H1 (cell line): ENCODE data around the gene EBF3. TPM values are rescaled to one million over a fixed set of nuclear protein-coding genes. Genes with fewer than 3 reads are reported as not detected.

Source experiments
- CTCF ChIA-PET: fragments of 300-600 bp; sonication (Branson Sonifier 250); formaldehyde crosslinking; loops from one replicate; lab custom pipeline; 2021; ENCODE audit not compliant: partially characterized antibody; lab: Charles Lee
- POLR2A ChIA-PET: fragments of 300-600 bp; sonication (Branson Sonifier 250); formaldehyde crosslinking; loops from one replicate; lab custom pipeline; 2021; ENCODE audit warnings: inconsistent platforms; ENCODE audit not compliant: partially characterized antibody; lab: Charles Lee
- DNase-seq, 2 experiments: peaks; one replicate each; pipeline versions ENCODE4 v3.0.0 to v3.0.0-alpha.2; 2010 to 2022; ENCODE audit warnings: low spot score in 2 of 2, low read depth in 1 of 2, mixed read lengths in 1 of 2
- FAIRE-seq: peaks from 2 replicates; lab custom pipeline; 2011; peaks lifted over from hg19 to GRCh38; lab: Jason Lieb, UNC
- H2AFZ ChIP-seq: 2 replicates; pipeline ENCODE4 v1.8.1; 2012; ENCODE audit warnings: low read length, inconsistent platforms
- H2AK5ac ChIP-seq: 2 replicates; pipeline ENCODE4 v1.6.1; 2013; ENCODE audit warnings: low read depth, low read length
- H2BK120ac ChIP-seq: replicated peaks from 2 replicates; pipeline ENCODE3; 2013; ENCODE audit warnings: low read depth, low read length, inconsistent platforms
- H2BK12ac ChIP-seq: 2 replicates; pipeline ENCODE4 v1.6.1; 2013; ENCODE audit warnings: low read depth, low read length
- H2BK15ac ChIP-seq: 2 replicates; pipeline ENCODE4 v1.6.1; 2013; ENCODE audit warnings: low read length
- H2BK20ac ChIP-seq: 2 replicates; pipeline ENCODE4 v1.6.1; 2013; ENCODE audit warnings: low read length
- H2BK5ac ChIP-seq: 2 replicates; pipeline ENCODE4 v1.6.1; 2013; ENCODE audit warnings: low read depth, low read length
- H3K14ac ChIP-seq: 2 replicates; pipeline ENCODE4 v1.6.1; 2013; ENCODE audit warnings: inconsistent platforms; ENCODE audit not compliant: insufficient read length
- H3K18ac ChIP-seq: 2 replicates; pipeline ENCODE4 v1.6.1; 2013; ENCODE audit warnings: low read length; ENCODE audit errors: extremely low read depth
- H3K23ac ChIP-seq: 2 replicates; pipeline ENCODE4 v1.6.1; 2013; ENCODE audit warnings: inconsistent platforms; ENCODE audit not compliant: insufficient read length
- H3K23me2 ChIP-seq: 2 replicates; pipeline ENCODE4 v1.6.1; 2013; ENCODE audit warnings: low read depth, low read length
- H3K27ac ChIP-seq: 2 replicates; pipeline ENCODE4 v1.6.1; 2011; ENCODE audit warnings: low read depth, low read length, inconsistent platforms
- H3K27me3 ChIP-seq, 4 experiments: replicated peaks in 1 of 4; 1 replicate in 1 of 4; 2 replicates in 3 of 4; pipeline versions ENCODE4 v1.6.1 to v1.8.1; 2011 to 2013; ENCODE audit warnings: low read length in 3 of 4, mild to moderate bottlenecking in 3 of 4, inconsistent platforms in 2 of 4, mixed read lengths in 2 of 4, moderate library complexity in 1 of 4; ENCODE audit not compliant: control insufficient read depth in 3 of 4, insufficient read depth in 3 of 4; ENCODE audit errors: extremely low read depth in 1 of 4
- H3K36me3 ChIP-seq, 4 experiments: 2 replicates each; pipeline versions ENCODE4 v1.6.1 to v1.8.1; 2011 to 2013; ENCODE audit warnings: mild to moderate bottlenecking in 4 of 4, low read length in 3 of 4, moderate library complexity in 2 of 4, control low read depth in 1 of 4, inconsistent platforms in 1 of 4; ENCODE audit not compliant: insufficient read depth in 4 of 4, control insufficient read depth in 2 of 4
- H3K4ac ChIP-seq: replicated peaks from 2 replicates; pipeline ENCODE3; 2013; ENCODE audit warnings: low read length, low read depth, mixed read lengths, inconsistent platforms; ENCODE audit not compliant: insufficient read length
- H3K4me1 ChIP-seq, 4 experiments: replicated peaks in 1 of 4; 1 replicate in 1 of 4; 2 replicates in 3 of 4; pipeline versions ENCODE4 v1.6.1 to v1.8.1; 2011 to 2013; ENCODE audit warnings: low read length in 3 of 4, inconsistent platforms in 2 of 4, mixed read lengths in 1 of 4; ENCODE audit not compliant: insufficient read depth in 4 of 4, control insufficient read depth in 3 of 4
- H3K4me2 ChIP-seq, 2 experiments: 2 replicates each; pipeline versions ENCODE4 v1.6.1 to v1.8.1; 2011 to 2013; ENCODE audit warnings: low read depth in 2 of 2, low read length in 2 of 2, control low read depth in 1 of 2, inconsistent platforms in 1 of 2, mild to moderate bottlenecking in 1 of 2; ENCODE audit not compliant: insufficient read depth in 1 of 2
- H3K4me3 ChIP-seq, 4 experiments: fragments of 200-600, 300-600 bp in 1 of 4; sonication (generic), shearing (Covaris generic), sonication (Bioruptor Twin) in 1 of 4; 2 replicates each; pipeline versions ENCODE4 v1.5.1 to v1.8.1; 2011 to 2016; ENCODE audit warnings: low read length in 4 of 4, low read depth in 3 of 4, control low read depth in 2 of 4, inconsistent platforms in 2 of 4, mild to moderate bottlenecking in 2 of 4, mixed read lengths in 1 of 4, moderate library complexity in 1 of 4; ENCODE audit not compliant: insufficient read depth in 2 of 4; ENCODE audit errors: extremely low read depth in 1 of 4
- H3K56ac ChIP-seq: replicated peaks from 2 replicates; pipeline ENCODE3; 2013; ENCODE audit warnings: low read depth, mild to moderate bottlenecking, mixed read lengths, low read length, inconsistent platforms; ENCODE audit not compliant: insufficient read length
- H3K79me1 ChIP-seq: 2 replicates; pipeline ENCODE4 v1.6.1; 2013; ENCODE audit warnings: low read depth, low read length, control low read depth
- H3K79me2 ChIP-seq, 2 experiments: 2 replicates each; pipeline versions ENCODE4 v1.6.1 to v1.8.1; 2012 to 2013; ENCODE audit warnings: low read length in 2 of 2, mild to moderate bottlenecking in 2 of 2, inconsistent platforms in 1 of 2; ENCODE audit not compliant: insufficient read depth in 2 of 2, control insufficient read depth in 1 of 2
- H3K9ac ChIP-seq, 4 experiments: replicated peaks in 1 of 4; 1 replicate in 1 of 4; 2 replicates in 3 of 4; pipeline versions ENCODE4 v1.6.1 to v1.8.1; 2011 to 2013; ENCODE audit warnings: low read depth in 3 of 4, low read length in 3 of 4, control low read depth in 2 of 4, mild to moderate bottlenecking in 2 of 4, moderate library complexity in 2 of 4, inconsistent platforms in 1 of 4; ENCODE audit errors: extremely low read depth in 1 of 4
- H3K9me3 ChIP-seq, 2 experiments: 2 replicates each; pipeline versions ENCODE4 v1.6.1 to v1.8.1; 2012 to 2013; ENCODE audit warnings: mild to moderate bottlenecking in 2 of 2, moderate library complexity in 2 of 2, control low read depth in 1 of 2, inconsistent platforms in 1 of 2, low read depth in 1 of 2, low read length in 1 of 2, mixed read lengths in 1 of 2; ENCODE audit not compliant: insufficient read depth in 2 of 2
- H4K20me1 ChIP-seq, 2 experiments: replicated peaks in 1 of 2; 2 replicates each; pipeline versions ENCODE3 to v1.8.1; 2011 to 2013; ENCODE audit warnings: inconsistent platforms in 2 of 2, low read length in 2 of 2, mild to moderate bottlenecking in 1 of 2; ENCODE audit not compliant: insufficient read depth in 2 of 2, control insufficient read depth in 1 of 2
- H4K5ac ChIP-seq: 2 replicates; pipeline ENCODE4 v1.6.1; 2013; ENCODE audit warnings: low read length, low read depth, mixed read lengths, inconsistent platforms; ENCODE audit not compliant: insufficient read length
- H4K8ac ChIP-seq: 2 replicates; pipeline ENCODE4 v1.8.0; 2013; ENCODE audit warnings: mild to moderate bottlenecking, moderate library complexity, low read length, inconsistent platforms; ENCODE audit not compliant: insufficient read depth; ENCODE audit errors: extremely low read depth
- H4K91ac ChIP-seq: replicated peaks from 2 replicates; pipeline ENCODE3; 2013; ENCODE audit warnings: low read length, mixed read lengths, inconsistent platforms; ENCODE audit not compliant: insufficient read length
- ATF2 ChIP-seq: IDR thresholded peaks from 2 replicates; pipeline ENCODE4 v1.6.1; 2012; ENCODE audit warnings: low read length, inconsistent platforms
- CBX5 ChIP-seq: fragments of 300-800, 300-1000 bp; sonication (generic); IDR thresholded peaks from 2 replicates; pipeline ENCODE4 v1.7.1; 2016; ENCODE audit warnings: antibody characterized with exemption, low read length, low read depth
- CTBP2 ChIP-seq: IDR thresholded peaks from 2 replicates; pipeline ENCODE4 v1.7.0; 2011; ENCODE audit warnings: borderline replicate concordance, mild to moderate bottlenecking, moderate library complexity, mixed read lengths, low read length; ENCODE audit not compliant: insufficient read depth, insufficient read length
- GTF2F1 ChIP-seq: IDR thresholded peaks from 2 replicates; pipeline ENCODE4 v1.6.1; 2012; ENCODE audit warnings: low read depth, low read length, improper control_type of control experiment, borderline replicate concordance
- KDM4A ChIP-seq: IDR thresholded peaks from one replicate; pipeline ENCODE4 v1.7.1; 2012; ENCODE audit warnings: low read depth, mild to moderate bottlenecking, moderate library complexity, low read length, inconsistent platforms; ENCODE audit not compliant: severe bottlenecking
- POLR2AphosphoS5 ChIP-seq: IDR thresholded peaks from 2 replicates; pipeline ENCODE4 v1.6.1; 2011; ENCODE audit warnings: low read depth, low read length
- POU5F1 ChIP-seq: IDR thresholded peaks from 2 replicates; pipeline ENCODE4 v1.6.1; 2011; ENCODE audit warnings: low read depth, mild to moderate bottlenecking, low read length, moderate library complexity
- YY1 ChIP-seq: IDR thresholded peaks from 2 replicates; pipeline ENCODE4 v1.6.1; 2011; ENCODE audit warnings: low read depth, mild to moderate bottlenecking, low read length
- WGBS, 2 experiments: shearing (Covaris generic) in 1 of 2; methylation state at CpG; one replicate each; pipeline versions ENCODE4 v1.1.6 to v1.1.7; 2013 to 2015; ENCODE audit warnings: low lambda C conversion rate in 2 of 2, mixed read lengths in 2 of 2, inconsistent platforms in 1 of 2, low coverage in 1 of 2, missing lambda C conversion rate in 1 of 2; ENCODE audit not compliant: insufficient replicate concordance in 2 of 2, insufficient coverage in 1 of 2, insufficient read length in 1 of 2; ENCODE audit errors: extremely low coverage in 1 of 2, missing lambda C conversion rate in 1 of 2; 5-methylcytosine and 5-hydroxymethylcytosine counted together
- polyA plus RNA-seq, 7 experiments: library from polyadenylated mRNA; depleted of rRNA in 3 of 7; stranded (reverse) in 5 of 7; unstranded in 2 of 7; fragments of >200 nt in 5 of 7; fragments of 200-250 nt in 2 of 7; gene quantifications; 1 replicate in 5 of 7; 2 replicates in 1 of 7; 4 replicates in 1 of 7; pipeline versions ENCODE4 v1.2.1 to v1.2.3, GENCODE V29; 2011 to 2013; ENCODE audit warnings: missing spikeins in 2 of 7, mixed read lengths in 2 of 7
- total RNA-seq: library from RNA; stranded (reverse); fragmentation: NEBNext Ultra II Directional; extraction: Animal tissue kit (Norgen Biotek cat#: 25700); gene quantifications from 2 replicates; pipeline ENCODE4 v1.2.1, GENCODE V29; 2021

Gene EBF3
- total and polyA plus RNA-seq, 2 of the 8 experiments (the other 6 are each of a cell fraction or from before 2014, with no cell fraction given): 0.08 to 0.26 TPM

GRCh38 chr10:129977794-129978193 lies 13.7 kb upstream of the EBF3 start:
- no peak overlapping the region for H3K4me2 ChIP-seq
- H3K4me1 ChIP-seq: no peaks in the 10 kb centered on the region; a peak in 1 of 7 replicates
- H4K5ac ChIP-seq: no peak overlapping the region
- H3K23me2 ChIP-seq: no peaks in the 10 kb centered on the region; the same call in 1 of the 2 replicates
- H4K20me1 ChIP-seq: no peaks in the 10 kb centered on the region
- H3K79me1 ChIP-seq: no peaks in the 10 kb centered on the region
- DNase-seq: no peak
- TF ChIP-seq ATF2: no peak
- no peak for TF ChIP-seq YY1
- TF ChIP-seq KDM4A: no peak
- TF ChIP-seq POU5F1: no peak
- TF ChIP-seq GTF2F1: no peak
- no peak for TF ChIP-seq CBX5
- no peak for TF ChIP-seq POLR2AphosphoS5
- TF ChIP-seq CTBP2: no peak
- TF ChIP-seq, all 59 proteins: peak for 0
- Histone ChIP-seq H3K18ac (no peak overlapping the region), H3K56ac (no peak overlapping the region), H2BK5ac (no peak overlapping the region), H3K9ac (no peak overlapping the region), H3K4me3 (no peak overlapping the region), H3K9me3 (no peaks in the 10 kb centered on the region), H3K36me3 (peaks cover 0 to 5% (median 0%) of the 10 kb centered on the region in 4 experiments; a peak in 1 of 8 replicates), H4K91ac (no peak overlapping the region), H2AK5ac (no peak overlapping the region), H3K14ac (no peak overlapping the region), H3K27ac (no peak overlapping the region), H2AFZ (no peak overlapping the region), H3K27me3 (peaks cover 15 to 39% (median 21%) of the 10 kb centered on the region in 4 experiments), H2BK15ac (no peak overlapping the region), H2BK12ac (no peak overlapping the region), H3K23ac (no peak overlapping the region), H3K79me2 (no peaks in the 10 kb centered on the region), H2BK120ac (no peak overlapping the region), H4K8ac (no peak overlapping the region), H3K4ac (no peak overlapping the region), H2BK20ac (no peak overlapping the region)
- ChIA-PET POLR2A (no interaction called here), CTCF (interaction anchor here (1.3 to 2.7 kb wide), 3 partner anchors 9 to 89 kb away, joined by 3 to 6 read pairs (median 4); no protein-coding TSS in a partner anchor)
- no peak for FAIRE-seq
- 96% methylated on average over 10 of the region's 10 CpGs; no CpG with 5 or more reads in 1 of the 2 experiments for WGBS, 2 experiments
